ENCODE data around the gene EFNB1. TPM values are rescaled to one million over a fixed set of nuclear protein-coding genes. Genes with fewer than 3 reads are reported as not detected.

Gene EFNB1
- total RNA-seq, 1 experiment from 2014 or later, result 16.4 TPM

- ATAC-seq (no peak), DNase-seq (ENCODE audit: low spot score) (no peak)
- no peak overlapping the region for H3K27ac Mint-ChIP-seq
- ChIA-PET POLR2A (interaction anchor here (0.9 kb wide), 1 partner anchor 153 kb away, joined by 3 read pairs; no protein-coding TSS in a partner anchor), CTCF (interaction anchor here (0.7 to 4.3 kb wide), 6 partner anchors 13 to 557 kb away, joined by 3 to 49 read pairs (median 8); no protein-coding TSS in a partner anchor)
- TF ChIP-seq CTCF (IDR thresholded peaks at IDR 0.05) (no peak), ZBTB21 (CRISPR knock-in tag; IDR thresholded peaks at IDR 0.05; ENCODE audit: borderline replicate concordance) (no peak), ARID4B (CRISPR knock-in tag; IDR thresholded peaks at IDR 0.05; ENCODE audit: borderline replicate concordance) (no peak), PRDM15 (CRISPR knock-in tag; IDR thresholded peaks at IDR 0.05) (no peak), ZNF512 (CRISPR knock-in tag; IDR thresholded peaks at IDR 0.05; ENCODE audit: borderline replicate concordance) (no peak), ATF6 (CRISPR knock-in tag; IDR thresholded peaks at IDR 0.05) (no peak)
- no peaks in the 10 kb centered on the region for H3K9me3 Mint-ChIP-seq
- H3K4me1 Mint-ChIP-seq, result peaks cover 19% of the 10 kb centered on the region
- H3K4me3 Mint-ChIP-seq, result peak overlapping the region; percentile 72
- H3K36me3 Mint-ChIP-seq, result no peaks in the 10 kb centered on the region
- peaks cover 99% of the 10 kb centered on the region for H3K27me3 Mint-ChIP-seq (ENCODE audit: low read depth)
Measured at GRCh38 chrX:68830419-68831404, 1.9 kb downstream of the EFNB1 start.

Measured in WTC11 (cell line).